HepG2 (cell line): Measurements from ENCODE around the gene ZNF48. TPM values are rescaled to one million over a fixed set of nuclear protein-coding genes. Genes with fewer than 3 reads are reported as not detected.

Source experiments
- BRD4 ChIP-seq: sonication (generic); formaldehyde crosslinking; IDR thresholded peaks from 2 replicates; pipeline ENCODE4 v1.4.0; 2020; ENCODE audit warnings: missing genetic modification reagents
- E2F1 ChIP-seq: sonication (generic); formaldehyde crosslinking; IDR thresholded peaks from 2 replicates; pipeline ENCODE4 v1.5.0; 2020; ENCODE audit warnings: missing genetic modification reagents
- HINFP ChIP-seq: sonication (generic); formaldehyde crosslinking; IDR thresholded peaks from 2 replicates; pipeline ENCODE4 v1.4.0; 2020; ENCODE audit warnings: low read depth, mild to moderate bottlenecking, missing genetic modification reagents
- HNRNPLL ChIP-seq: fragments of 200-400 bp; formaldehyde crosslinking; IDR thresholded peaks from 2 replicates; pipeline ENCODE4 v1.6.1; 2017; ENCODE audit warnings: mild to moderate bottlenecking, low read depth, low read length; ENCODE audit not compliant: poor library complexity, severe bottlenecking
- KDM4B ChIP-seq: sonication (generic); formaldehyde crosslinking; IDR thresholded peaks from 2 replicates; pipeline ENCODE4 v1.4.0; 2020; ENCODE audit warnings: missing genetic modification reagents
- MBD4 ChIP-seq: IDR thresholded peaks from 2 replicates; pipeline ENCODE4 v1.6.1; 2012; ENCODE audit warnings: low read length, inconsistent platforms, borderline replicate concordance
- NFE2L2 ChIP-seq: fragments of 150-350 bp; IDR thresholded peaks from 2 replicates; pipeline ENCODE4 v1.6.1; 2014; ENCODE audit warnings: low read length
- PITX1 ChIP-seq: sonication (generic); formaldehyde crosslinking; IDR thresholded peaks from 2 replicates; pipeline ENCODE4 v1.5.1; 2020; ENCODE audit warnings: mild to moderate bottlenecking, missing genetic modification reagents
- SETDB1 ChIP-seq: sonication (generic); formaldehyde crosslinking; IDR thresholded peaks from 2 replicates; pipeline ENCODE4 v1.5.1; 2020; ENCODE audit warnings: missing genetic modification reagents, mild to moderate bottlenecking, borderline replicate concordance
- SIN3A ChIP-seq: IDR thresholded peaks from 2 replicates; pipeline ENCODE4 v1.6.1; 2011; ENCODE audit warnings: low read depth, mild to moderate bottlenecking, control low read depth, low read length, borderline replicate concordance
- SKI ChIP-seq: fragments of 450-650 bp; IDR thresholded peaks from one replicate; pipeline ENCODE4 v1.6.1; 2018; ENCODE audit warnings: mild to moderate bottlenecking; ENCODE audit not compliant: partially characterized antibody
- SMARCE1 ChIP-seq: fragments of 450-650 bp; IDR thresholded peaks from 2 replicates; pipeline ENCODE4 v1.6.1; 2017; ENCODE audit warnings: borderline replicate concordance
- SNAI1 ChIP-seq: sonication (generic); formaldehyde crosslinking; IDR thresholded peaks from 2 replicates; pipeline ENCODE4 v1.5.0; 2020; ENCODE audit warnings: mild to moderate bottlenecking, missing genetic modification reagents, borderline replicate concordance
- SNRNP70 ChIP-seq: fragments of 200-400 bp; formaldehyde crosslinking; IDR thresholded peaks from 2 replicates; pipeline ENCODE4 v1.6.1; 2017; ENCODE audit warnings: mild to moderate bottlenecking, low read depth, low read length, moderate library complexity
- TBX2 ChIP-seq: sonication (generic); formaldehyde crosslinking; IDR thresholded peaks from 2 replicates; pipeline ENCODE4 v1.5.0; 2020; ENCODE audit warnings: missing genetic modification reagents, mild to moderate bottlenecking, borderline replicate concordance
- TBX3 ChIP-seq: fragments of 450-650 bp; IDR thresholded peaks from 2 replicates; pipeline ENCODE4 v1.6.1; 2017; ENCODE audit warnings: antibody characterized with exemption, mild to moderate bottlenecking, inconsistent platforms, borderline replicate concordance
- ZBTB34 ChIP-seq: sonication (generic); formaldehyde crosslinking; IDR thresholded peaks from 2 replicates; pipeline ENCODE4 v1.8.0; 2022; ENCODE audit warnings: mild to moderate bottlenecking, missing genetic modification reagents
- ZBTB42 ChIP-seq: sonication (generic); formaldehyde crosslinking; IDR thresholded peaks from 2 replicates; pipeline ENCODE4 v1.5.0; 2020; ENCODE audit warnings: mild to moderate bottlenecking, missing genetic modification reagents
- ZMAT5 ChIP-seq: sonication (generic); formaldehyde crosslinking; IDR thresholded peaks from 2 replicates; pipeline ENCODE4 v1.5.0; 2020; ENCODE audit warnings: mild to moderate bottlenecking, low read depth, missing genetic modification reagents, borderline replicate concordance
- ZNF224 ChIP-seq: sonication (generic); formaldehyde crosslinking; IDR thresholded peaks from 2 replicates; pipeline ENCODE4 v1.5.0; 2020; ENCODE audit warnings: mild to moderate bottlenecking, missing genetic modification reagents
- ZNF382 ChIP-seq: sonication (generic); formaldehyde crosslinking; IDR thresholded peaks from 2 replicates; pipeline ENCODE4 v1.5.0; 2020; ENCODE audit warnings: missing genetic modification reagents, mild to moderate bottlenecking, borderline replicate concordance
- ZNF567 ChIP-seq: sonication (generic); formaldehyde crosslinking; IDR thresholded peaks from 2 replicates; pipeline ENCODE4 v1.8.1; 2023; ENCODE audit warnings: mild to moderate bottlenecking, missing genetic modification reagents, borderline replicate concordance
- ZNF619 ChIP-seq: sonication (generic); formaldehyde crosslinking; IDR thresholded peaks from 2 replicates; pipeline ENCODE4 v1.4.0; 2020; ENCODE audit warnings: mild to moderate bottlenecking, missing genetic modification reagents
- ZNF761 ChIP-seq: sonication (generic); formaldehyde crosslinking; conservative IDR thresholded peaks from 2 replicates; pipeline ENCODE4 v1.4.0; 2020; ENCODE audit warnings: mild to moderate bottlenecking, missing genetic modification reagents
- ZUFSP ChIP-seq: sonication (generic); formaldehyde crosslinking; IDR thresholded peaks from 2 replicates; pipeline ENCODE4 v1.9.0; 2021; ENCODE audit warnings: missing genetic modification reagents, mild to moderate bottlenecking, borderline replicate concordance
- polyA plus RNA-seq, 8 experiments: library from polyadenylated mRNA; depleted of rRNA in 3 of 8; stranded (reverse) in 7 of 8; unstranded in 1 of 8; fragments of >200 nt; fragmentation: Illumina TruSeq in 4 of 8; extraction: Trizol in 4 of 8; gene quantifications; 2 replicates each; pipeline versions ENCODE4 v1.2.1 to v1.2.3, GENCODE V29; 2011 to 2016; ENCODE audit warnings: low read depth in 4 of 8, missing spikeins in 1 of 8, mixed read lengths in 1 of 8; ENCODE audit not compliant: insufficient read depth in 1 of 8
- total RNA-seq, 5 experiments: library from RNA; depleted of rRNA; stranded (reverse); fragments of >200 nt; fragmentation: Illumina TruSeq; extraction: Trizol; gene quantifications; 2 replicates each; pipeline ENCODE4 v1.2.3, GENCODE V29; 2016; ENCODE audit warnings: low read depth in 1 of 5

ZNF48 gene
- total and polyA plus RNA-seq, 2 of the 13 experiments (the other 11 are each of a cell fraction or from before 2014, with no cell fraction given) = 9.9 to 12.3 TPM

- TF ChIP-seq PITX1 (CRISPR knock-in tag) (peak; percentile 67), SIN3A (peak; percentile 17; the same call in 1 of the 2 replicates), ZNF382 (CRISPR knock-in tag) (no peak), SNAI1 (CRISPR knock-in tag) (no peak), ZUFSP (CRISPR knock-in tag) (no peak), ZMAT5 (CRISPR knock-in tag) (no peak), ZNF761 (CRISPR knock-in tag) (peak; percentile 64; the same call in 1 of the 2 replicates), ZBTB42 (peak; percentile 46; the same call in 1 of the 2 replicates), MBD4 (no peak), SETDB1 (CRISPR knock-in tag) (no peak), TBX2 (CRISPR knock-in tag) (peak; percentile 66), E2F1 (CRISPR knock-in tag) (peak; percentile 42; the same call in 1 of the 2 replicates), SNRNP70 (no peak), BRD4 (CRISPR knock-in tag) (peak; percentile 94; the same call in 1 of the 2 replicates), SMARCE1 (no peak), ZNF567 (CRISPR knock-in tag) (no peak; the same call in 1 of the 2 replicates), HINFP (CRISPR knock-in tag) (0 out of 2 replicates have a peak, but pooled peaks have one; percentile 52), ZNF619 (CRISPR knock-in tag) (peak; percentile 69), ZNF224 (CRISPR knock-in tag) (no peak), HNRNPLL (no peak), NFE2L2 (no peak), SKI (no peak), ZBTB34 (CRISPR knock-in tag) (peak; percentile 41; the same call in 1 of the 2 replicates), KDM4B (no peak), TBX3 (no peak)
Observed at GRCh38 chr16:30430428-30430970, 35.3 kb downstream of the ZNF48 start (continued).
